Hepatocyte (in vitro differentiated cells): ENCODE data around the gene SLFN12.

Experiments used
- CTCF ChIP-seq: fragments of 200-600 bp; sonication (generic); IDR thresholded peaks from 2 replicates; pipeline ENCODE4 v1.5.1; 2016; ENCODE audit warnings: antibody characterized with exemption, mild to moderate bottlenecking; ENCODE audit not compliant: poor library complexity
- EZH2 ChIP-seq: fragments of 200-600 bp; sonication (generic); IDR thresholded peaks from 2 replicates; pipeline ENCODE4 v1.6.1; 2016; ENCODE audit warnings: antibody characterized with exemption, mild to moderate bottlenecking, borderline replicate concordance
- EZH2phosphoT487 ChIP-seq: fragments of 200-600 bp; sonication (generic); IDR thresholded peaks from one replicate; pipeline ENCODE4 v1.6.1; 2018; ENCODE audit warnings: antibody characterized with exemption, mild to moderate bottlenecking, low read depth, moderate library complexity; ENCODE audit not compliant: unreplicated experiment, severe bottlenecking

- TF ChIP-seq CTCF: no peak
- TF ChIP-seq EZH2phosphoT487: no peak
- no peak for TF ChIP-seq EZH2
Measured at GRCh38 chr17:35416659-35417058, 15.6 kb downstream of the SLFN12 start.
